NB4 (cell line): Measurements from ENCODE around the gene MS4A8.

Source experiments
- DNase-seq: peaks from one replicate; pipeline ENCODE4 v3.0.0; 2010; ENCODE audit warnings: low read depth
- H3K4me3 ChIP-seq: one replicate; pipeline ENCODE4 v1.5.1; 2011; ENCODE audit warnings: mild to moderate bottlenecking, low read depth, low read length, moderate library complexity
- CTCF ChIP-seq: IDR thresholded peaks from one replicate; pipeline ENCODE4 v1.5.1; 2012; ENCODE audit warnings: low read depth, low read length
- MAX ChIP-seq: IDR thresholded peaks from 2 replicates; pipeline ENCODE4 v1.6.1; 2011; ENCODE audit warnings: low read depth, low read length
- MYC ChIP-seq: IDR thresholded peaks from 2 replicates; pipeline ENCODE4 v1.6.1; 2011; ENCODE audit warnings: low read depth, low read length
- POLR2A ChIP-seq: IDR thresholded peaks from 2 replicates; pipeline ENCODE4 v1.6.1; 2011; ENCODE audit warnings: mild to moderate bottlenecking; ENCODE audit not compliant: insufficient read length; ENCODE audit errors: extremely low read depth

Gene MS4A8

GRCh38 chr11:60734279-60734678 lies 34.9 kb downstream of the MS4A8 start:
- TF ChIP-seq MYC (no peak), MAX (no peak), POLR2A (no peak), CTCF (no peak)
- no peak overlapping the region for H3K4me3 ChIP-seq
- no peak for DNase-seq

GRCh38 chr11:60739114-60739513 lies 39.7 kb downstream of the MS4A8 start:
- no peak for TF ChIP-seq POLR2A
- TF ChIP-seq MAX, result no peak
- TF ChIP-seq CTCF, result no peak
- no peak for TF ChIP-seq MYC
- no peak overlapping the region for H3K4me3 ChIP-seq
- DNase-seq, result no peak

GRCh38 chr11:60740573-60740972 lies 41.2 kb downstream of the MS4A8 start:
- H3K4me3 ChIP-seq, result no peak overlapping the region
- DNase-seq, result no peak
- TF ChIP-seq MYC (no peak), CTCF (no peak), POLR2A (no peak), MAX (no peak)

GRCh38 chr11:60741421-60741820 lies 42.0 kb downstream of the MS4A8 start:
- TF ChIP-seq POLR2A (no peak), CTCF (no peak), MYC (no peak), MAX (no peak)
- DNase-seq, result no peak
- H3K4me3 ChIP-seq, result no peak overlapping the region

GRCh38 chr11:60743058-60743457 lies 43.6 kb downstream of the MS4A8 start:
- no peak for DNase-seq
- TF ChIP-seq MYC (no peak), CTCF (no peak), MAX (no peak), POLR2A (no peak)
- no peak overlapping the region for H3K4me3 ChIP-seq

GRCh38 chr11:60744114-60744513 lies 44.7 kb downstream of the MS4A8 start:
- H3K4me3 ChIP-seq, result no peak overlapping the region
- no peak for DNase-seq
- no peak for TF ChIP-seq CTCF
- no peak for TF ChIP-seq MAX
- no peak for TF ChIP-seq MYC
- TF ChIP-seq POLR2A, result no peak
